Stimulated activated CD4-positive, alpha-beta T cell treated with anti-CD3 and anti-CD28 coated beads, TNF-alpha, amount 100 ng/mL, for 1 hour (primary cell): ENCODE measurements around the gene UNC13B.

Experiments
- DNase-seq, 3 donors: peaks; one replicate each; pipeline ENCODE4 v3.0.0-alpha.2; 2020; ENCODE audit warnings: low read depth in 3 of 3, low spot score in 1 of 3

Gene UNC13B

DNA sequence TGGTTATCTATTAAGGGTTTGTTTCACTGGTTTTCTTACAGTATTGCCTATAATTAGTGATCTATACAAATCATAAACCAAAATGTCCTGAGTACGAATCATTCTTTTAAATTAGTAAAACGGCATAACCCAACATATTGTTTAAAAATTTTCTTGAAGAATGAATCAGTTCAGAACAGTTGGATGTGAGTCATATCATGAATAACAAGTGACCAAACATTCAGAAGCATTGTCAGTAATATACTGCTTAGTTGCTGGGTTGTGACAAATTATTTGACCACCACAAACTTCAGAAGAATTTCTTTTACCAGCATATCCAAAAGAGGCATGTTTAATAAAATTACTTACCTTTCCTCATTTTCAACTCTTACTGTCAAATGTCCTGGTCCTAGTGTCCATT, 111.2 kb downstream of the UNC13B start:
- no peak for DNase-seq

DNA sequence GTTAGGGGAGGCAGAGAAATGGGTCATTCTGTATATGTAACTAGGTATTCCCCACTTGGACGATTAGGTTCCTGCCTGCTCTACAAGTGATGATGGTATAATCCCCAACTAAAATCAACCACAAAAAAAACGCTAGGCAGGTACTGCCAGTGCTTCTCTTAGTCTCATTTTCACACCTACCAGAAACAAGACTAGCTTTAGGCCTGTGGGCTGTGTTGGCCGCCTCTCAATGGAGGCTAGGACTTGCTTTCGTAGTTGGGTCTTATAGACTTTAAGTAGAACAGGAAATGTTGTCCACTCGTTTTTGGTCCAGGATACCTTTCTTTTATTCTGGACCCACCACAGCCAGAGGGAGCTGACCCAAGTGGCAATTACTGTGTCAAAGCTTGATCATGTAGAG, 111.8 kb downstream of the UNC13B start:
- no peak for DNase-seq

DNA sequence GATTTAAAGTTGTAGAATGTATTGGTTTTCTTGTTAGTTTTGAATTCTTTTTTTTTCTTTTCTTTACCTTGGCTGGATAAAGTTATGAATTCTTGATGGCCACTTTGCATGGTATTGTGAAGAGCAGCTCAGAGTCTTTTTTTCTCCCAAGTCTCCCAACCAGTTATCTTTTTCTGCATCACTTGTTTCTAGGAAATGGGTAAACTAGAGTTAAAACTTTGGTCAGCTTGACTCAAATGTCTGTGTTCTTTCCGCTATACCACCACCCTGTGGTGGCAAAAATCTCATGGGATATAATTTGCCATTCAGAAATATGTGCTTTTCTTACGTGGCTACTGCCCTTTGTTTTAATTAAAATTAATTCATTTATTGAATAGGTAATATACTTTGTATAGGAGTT, 113.2 kb downstream of the UNC13B start:
- DNase-seq = no peak

DNA sequence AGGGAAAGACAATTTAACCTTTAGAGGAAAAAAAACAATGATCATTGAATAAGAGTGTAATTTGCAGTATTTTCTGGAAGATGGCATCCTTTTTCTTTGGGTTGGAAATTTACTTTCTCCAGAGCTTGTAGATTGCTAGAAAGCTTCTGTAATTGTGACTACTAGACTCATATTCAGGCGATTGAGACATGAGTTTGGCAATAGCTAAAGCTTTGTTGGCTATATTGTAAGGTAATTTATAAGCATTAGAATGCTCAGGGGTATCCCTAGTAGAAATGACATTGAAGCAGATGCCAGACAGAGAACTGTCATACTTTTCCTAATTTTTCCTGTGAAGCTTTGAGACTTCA, 115.3 kb downstream of the UNC13B start:
- no peak for DNase-seq

DNA sequence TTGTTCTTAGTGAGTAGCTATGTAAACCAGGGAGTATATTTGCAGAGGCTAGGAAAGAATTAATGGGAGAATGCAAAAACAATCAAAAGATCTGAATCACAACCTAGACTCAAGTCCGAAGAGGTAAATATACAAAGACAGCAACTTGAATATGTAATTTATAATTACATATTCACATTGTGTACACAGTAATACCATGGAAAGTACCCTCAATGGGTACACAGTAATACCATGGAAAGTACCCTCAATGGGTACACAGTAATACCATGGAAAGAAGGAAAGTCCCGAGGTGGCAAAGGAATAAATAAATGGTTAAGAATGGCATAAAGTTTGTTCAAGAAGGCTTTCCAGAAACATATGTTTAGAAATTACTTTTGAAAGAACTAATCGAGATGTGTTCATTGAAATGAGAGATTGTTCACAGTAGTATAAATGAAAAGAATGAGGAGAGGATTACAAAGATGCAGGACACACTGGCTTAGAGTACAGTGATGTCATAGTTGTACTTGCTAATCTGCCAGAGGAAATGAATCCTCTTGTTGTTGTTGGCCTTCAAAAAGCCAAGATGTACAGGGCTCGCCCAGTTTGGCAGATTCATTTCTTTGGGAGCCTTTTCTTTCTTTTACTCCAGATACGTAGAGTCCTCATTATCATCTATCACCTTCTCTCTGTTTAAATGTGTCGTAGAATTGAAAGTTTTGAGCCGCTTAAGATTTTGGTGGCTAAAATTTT, 116.0 kb downstream of the UNC13B start:
- DNase-seq = no peak

DNA sequence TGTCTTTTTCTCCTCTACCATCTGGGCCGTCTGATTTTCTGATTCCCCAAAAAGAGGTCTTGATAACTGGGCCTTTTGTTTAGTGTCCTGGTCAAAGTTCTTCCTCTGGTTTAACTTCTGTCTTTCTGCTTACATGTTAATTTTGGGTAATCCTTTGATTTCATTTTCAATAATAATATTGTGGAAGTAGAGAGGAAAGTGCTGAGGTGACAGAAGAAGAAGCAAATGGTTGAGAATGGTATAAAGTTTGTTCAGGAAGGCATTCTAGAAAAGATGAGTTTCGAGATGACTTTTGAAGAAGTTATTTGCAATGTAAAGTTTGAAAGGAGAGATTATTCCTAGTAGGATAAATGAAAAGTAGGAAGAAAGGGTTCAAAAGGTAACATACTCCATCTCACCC, 118.1 kb downstream of the UNC13B start:
- no peak for DNase-seq

DNA sequence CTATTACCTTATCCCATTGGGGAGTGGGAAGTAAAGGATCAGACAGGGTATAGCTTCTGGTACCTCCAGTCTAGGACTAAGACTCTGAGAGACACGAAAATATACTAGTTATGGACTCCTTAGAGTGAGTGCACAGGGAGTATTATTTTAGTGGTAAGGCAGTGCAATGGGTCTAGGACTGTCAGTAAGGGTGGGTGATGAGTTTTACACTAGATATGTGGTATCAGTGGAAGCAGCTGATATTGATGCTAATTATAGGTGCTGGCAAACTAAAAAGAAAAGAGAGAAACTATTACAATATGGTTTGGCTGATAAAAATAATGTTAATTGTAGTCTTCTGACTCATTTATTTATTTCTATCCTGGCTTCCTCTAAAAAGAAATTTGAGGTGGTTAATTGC, 118.6 kb downstream of the UNC13B start:
- DNase-seq = no peak

DNA sequence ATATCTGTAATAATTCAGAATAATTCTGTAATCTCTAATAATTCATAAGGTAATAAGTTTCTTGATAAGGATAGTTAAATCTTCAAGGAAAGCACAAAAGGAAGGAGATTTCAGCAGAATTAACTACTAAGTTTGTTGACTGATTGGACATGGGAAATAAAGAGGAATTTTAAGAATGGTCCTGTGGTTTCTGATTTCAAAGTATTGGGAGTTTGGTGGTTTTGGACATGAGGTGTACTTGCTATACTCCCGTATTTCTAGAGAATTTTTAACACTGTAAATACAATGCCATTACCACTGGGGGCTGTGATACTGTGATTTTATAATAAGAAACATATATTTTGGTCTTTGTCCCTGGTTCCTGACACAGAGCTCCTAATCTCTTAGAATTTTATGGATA, 123.9 kb downstream of the UNC13B start:
- no peak for DNase-seq

DNA sequence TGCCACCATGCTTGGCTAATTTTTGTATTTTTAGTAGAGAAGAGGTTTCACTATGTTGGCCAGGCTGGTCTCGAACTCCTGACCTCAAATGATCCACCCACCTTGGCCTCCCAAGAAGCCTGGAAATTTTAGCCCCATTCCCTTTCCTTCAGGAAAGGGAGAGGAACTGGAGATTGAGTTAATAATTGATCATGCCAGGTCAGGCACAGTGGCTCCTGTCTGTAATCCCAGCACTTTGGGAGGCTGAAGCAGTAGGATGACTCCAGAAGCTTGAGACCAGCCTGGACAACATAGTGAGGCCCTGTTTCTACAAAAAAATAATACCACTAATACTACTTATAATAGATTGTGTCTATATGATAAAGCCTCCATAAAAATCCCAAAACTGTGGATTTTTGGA, 124.6 kb downstream of the UNC13B start:
- no peak for DNase-seq

DNA sequence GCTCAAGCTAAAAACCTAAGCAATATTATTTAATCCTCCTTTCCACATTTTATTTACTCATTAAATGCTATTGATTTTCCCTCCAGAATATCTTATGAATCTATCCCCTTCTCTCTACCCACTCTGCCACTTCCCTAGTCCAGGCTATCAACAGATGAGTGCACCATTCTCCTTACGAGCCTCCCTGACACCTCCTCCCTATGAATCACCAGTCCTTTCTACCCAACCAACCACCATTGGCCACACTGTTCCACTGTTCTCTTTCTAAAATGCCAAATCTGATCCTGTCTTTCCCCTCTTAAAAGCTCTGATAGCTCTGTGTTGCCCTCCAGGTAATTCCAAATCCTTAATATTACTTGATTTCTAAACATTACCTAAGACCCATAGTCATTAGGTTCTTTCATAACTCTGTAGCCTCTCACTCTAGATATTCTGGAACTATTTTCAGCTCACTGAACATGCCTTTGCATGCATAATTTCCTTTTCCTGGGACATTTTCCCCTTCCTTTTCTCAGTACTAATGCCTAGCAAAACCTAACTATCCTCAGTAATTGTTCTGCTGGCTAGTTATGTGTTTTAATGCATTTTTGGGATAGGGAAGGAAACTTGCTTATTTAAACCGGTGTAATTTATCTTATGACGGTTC, 126.3 kb downstream of the UNC13B start:
- no peak for DNase-seq

DNA sequence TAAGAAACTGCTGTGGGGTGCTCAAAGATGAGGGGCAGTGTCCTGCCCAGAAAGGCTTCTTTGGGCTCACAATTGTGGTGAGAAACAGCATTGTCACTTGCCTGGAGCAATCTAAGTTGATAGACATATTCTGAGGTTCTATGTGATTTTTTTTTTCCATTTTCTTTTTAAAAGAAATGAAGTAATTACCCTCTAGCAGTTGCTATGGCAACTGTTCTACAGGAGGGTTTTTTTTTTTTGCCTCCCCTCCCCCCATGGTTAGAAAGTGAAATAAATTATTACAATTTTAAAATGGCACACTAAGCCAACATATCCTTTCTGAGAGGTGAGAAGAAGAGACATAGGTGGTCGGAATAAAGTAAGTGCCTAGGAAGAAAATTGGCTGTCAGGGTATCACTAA, 127.0 kb downstream of the UNC13B start:
- DNase-seq = no peak

DNA sequence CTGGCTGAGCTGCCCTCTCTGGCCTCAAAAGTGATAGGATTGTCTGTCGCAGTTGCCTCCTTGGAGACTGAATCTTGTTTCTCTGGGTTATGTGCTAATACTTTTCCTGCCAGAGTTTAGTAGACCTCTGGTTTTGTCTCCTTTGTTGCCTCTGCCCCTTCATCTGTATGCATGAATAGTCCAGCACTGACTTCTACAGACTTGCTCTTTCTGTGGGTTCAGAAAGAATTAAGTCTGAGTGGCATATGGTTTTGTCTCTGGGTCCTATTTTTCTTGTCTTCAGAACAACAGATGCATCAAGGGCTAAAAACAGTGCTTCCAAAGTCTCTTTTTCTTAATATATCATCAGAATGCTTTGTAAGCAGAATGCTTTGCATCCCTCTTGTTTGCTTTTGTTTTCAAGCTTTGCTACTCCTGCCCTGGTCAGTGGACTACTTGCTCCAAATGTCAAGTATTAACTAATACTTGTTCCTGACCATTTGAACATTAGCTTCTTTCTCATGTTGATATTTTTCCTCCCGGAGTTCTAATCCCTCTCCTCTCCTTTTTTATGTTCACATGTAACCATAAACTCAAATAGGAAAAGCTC, 131.7 kb downstream of the UNC13B start:
- DNase-seq = no peak

DNA sequence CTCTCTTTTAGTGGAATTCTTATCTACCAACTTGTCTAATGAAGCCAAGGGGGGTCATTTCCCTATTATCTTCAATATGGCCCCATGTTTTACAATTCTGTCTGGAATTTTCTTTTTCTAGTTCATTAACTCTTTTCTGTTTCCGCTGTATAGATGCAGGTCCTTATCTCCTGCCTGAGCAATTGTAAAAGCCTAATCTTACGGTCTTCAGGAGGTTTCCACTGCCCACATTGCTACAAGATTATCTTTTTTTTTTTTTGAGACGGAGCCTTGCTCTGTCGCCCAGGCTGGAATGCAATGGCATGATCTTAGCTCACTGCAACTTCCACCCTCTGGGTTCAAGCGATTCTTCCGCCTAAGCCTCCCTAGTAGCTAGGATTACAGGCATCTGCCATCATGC, 132.3 kb downstream of the UNC13B start:
- no peak for DNase-seq

DNA sequence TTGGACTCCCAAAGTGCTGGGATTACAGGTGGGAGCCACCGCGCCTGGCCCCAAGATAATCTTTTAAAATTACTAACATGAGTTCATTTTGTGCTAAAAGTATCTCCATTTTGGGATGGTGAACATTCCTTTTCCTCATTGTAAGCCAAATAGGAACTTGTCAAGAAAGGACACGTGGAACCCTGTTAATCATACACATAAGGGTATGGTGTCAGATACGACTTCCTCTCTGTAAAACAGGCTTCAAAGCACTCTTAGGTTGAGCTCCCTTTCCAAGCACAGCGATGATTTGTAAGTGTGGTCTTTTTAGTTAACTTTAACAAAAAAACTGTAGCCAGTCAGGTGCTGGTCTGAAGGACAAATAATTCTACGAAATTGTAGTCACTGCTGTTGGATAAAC, 132.7 kb downstream of the UNC13B start:
- no peak for DNase-seq

DNA sequence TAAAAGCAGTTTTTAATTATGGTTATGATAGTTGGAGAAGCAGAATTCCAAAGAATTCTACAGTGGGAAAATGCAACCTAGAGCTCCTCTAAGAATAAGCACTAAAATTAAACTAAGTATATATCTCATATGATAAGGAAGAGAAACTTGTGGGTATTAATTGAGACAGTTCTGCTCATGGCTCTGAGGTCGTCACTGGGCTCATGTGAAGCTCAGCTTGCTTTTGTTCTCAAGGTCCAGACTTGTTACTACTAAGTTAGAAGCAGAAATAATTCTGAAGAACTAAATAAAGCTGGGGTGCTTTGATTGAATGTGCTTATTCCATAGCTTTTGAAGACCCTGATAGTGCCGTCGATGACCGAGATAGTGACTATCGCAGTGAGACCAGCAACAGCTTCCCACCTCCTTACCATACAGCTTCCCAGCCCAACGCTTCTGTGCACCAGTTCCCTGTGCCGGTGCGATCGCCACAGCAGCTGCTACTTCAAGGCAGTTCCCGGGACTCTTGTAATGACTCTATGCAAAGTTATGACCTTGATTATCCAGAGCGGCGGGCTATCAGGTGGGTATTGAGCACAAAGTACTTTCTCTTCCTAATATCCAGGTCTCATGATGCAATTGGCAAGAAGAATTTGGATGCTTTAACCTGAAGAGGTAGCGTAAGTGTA, 133.7 kb downstream of the UNC13B start:
- DNase-seq = no peak

DNA sequence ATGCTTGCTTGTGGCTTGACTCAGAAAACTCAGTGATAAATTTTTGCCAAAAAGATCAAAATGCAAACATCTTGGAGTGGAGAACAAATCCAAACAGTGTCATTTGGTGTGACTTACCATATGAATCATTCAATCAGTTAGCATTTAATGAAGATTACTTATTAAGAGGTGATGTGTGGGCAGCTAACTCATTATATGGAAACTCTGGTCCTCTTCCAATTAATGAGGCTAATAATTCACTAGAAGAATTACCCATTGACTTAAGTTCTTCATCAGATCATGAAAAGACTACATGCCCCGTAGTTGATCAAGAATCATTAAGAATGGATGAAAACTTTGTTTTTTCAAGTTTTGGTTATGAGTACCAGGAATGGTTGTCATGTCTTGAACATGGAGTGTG, 141.8 kb downstream of the UNC13B start:
- DNase-seq = no peak

DNA sequence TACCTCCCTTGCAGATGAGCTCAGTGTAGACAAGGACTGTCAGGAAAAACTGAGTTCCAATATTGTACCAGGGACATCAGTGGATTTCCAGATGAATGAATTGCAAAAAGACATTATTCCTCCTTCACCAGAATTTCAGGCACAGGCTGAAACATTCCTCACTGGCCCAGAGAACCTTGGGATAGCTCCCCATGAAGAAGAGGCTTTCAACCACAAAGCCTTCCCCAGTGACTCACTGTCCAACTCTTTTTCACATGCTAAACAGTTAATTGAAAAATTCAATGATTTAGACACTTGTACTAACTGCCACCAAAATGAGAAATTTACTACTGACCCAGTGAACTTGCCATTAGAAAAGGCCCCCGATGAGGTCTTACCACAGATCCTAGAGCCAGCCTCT, 144.5 kb downstream of the UNC13B start:
- DNase-seq = no peak

DNA sequence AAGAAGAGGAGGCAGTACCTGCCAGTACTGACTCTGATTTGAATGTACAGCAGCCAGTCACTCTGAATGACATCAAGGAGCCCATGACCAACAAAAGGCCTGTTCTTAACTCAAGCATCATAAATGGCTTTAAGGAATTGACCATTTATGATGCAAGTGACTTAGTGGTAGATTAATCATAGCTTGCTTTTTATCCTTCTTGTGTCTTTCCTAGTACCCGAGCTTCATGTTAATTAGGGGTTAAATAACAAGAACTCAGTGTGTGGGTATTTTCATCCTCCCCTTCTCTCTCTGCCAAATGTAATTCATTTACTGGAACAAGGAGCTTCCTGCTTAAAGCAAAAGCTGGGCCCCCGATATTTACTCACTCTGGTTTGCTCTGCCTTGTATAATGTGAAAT, 146.5 kb downstream of the UNC13B start:
- no peak for DNase-seq

DNA sequence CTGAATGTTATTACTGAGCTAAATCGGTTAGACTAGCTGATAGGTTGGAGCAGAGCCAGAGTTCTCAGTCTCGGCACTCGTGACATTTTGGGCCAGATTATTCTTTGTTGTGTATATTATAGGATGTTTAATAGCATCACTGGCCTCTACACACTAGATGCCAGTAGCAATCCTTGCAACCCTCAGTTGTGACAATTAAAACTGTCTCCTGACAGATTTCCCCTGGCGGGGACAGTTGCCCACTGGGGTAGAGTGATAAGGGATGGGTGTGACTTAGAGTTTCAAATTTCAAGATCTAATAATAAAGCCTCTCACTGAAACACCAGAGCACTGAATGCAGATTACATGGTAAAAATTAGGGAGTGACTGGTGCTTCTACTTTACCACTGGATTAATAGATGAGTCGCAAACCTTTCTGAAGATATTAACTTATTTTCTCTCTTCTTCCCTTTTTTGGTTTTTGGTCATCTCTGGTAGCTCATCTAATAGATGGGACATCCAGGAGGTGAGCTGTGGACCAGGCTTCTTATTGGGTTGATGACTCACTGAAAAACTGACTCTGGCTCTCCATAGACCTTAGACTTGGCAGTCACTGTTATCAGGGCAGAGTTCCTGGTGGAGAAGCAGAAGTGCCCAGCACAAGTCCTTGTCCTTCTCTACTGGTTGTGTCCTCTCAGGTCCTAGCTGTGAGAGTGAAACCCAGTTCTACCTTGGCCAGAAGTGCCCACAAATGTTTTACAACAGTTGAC, 150.3 kb downstream of the UNC13B start:
- DNase-seq = no peak

DNA sequence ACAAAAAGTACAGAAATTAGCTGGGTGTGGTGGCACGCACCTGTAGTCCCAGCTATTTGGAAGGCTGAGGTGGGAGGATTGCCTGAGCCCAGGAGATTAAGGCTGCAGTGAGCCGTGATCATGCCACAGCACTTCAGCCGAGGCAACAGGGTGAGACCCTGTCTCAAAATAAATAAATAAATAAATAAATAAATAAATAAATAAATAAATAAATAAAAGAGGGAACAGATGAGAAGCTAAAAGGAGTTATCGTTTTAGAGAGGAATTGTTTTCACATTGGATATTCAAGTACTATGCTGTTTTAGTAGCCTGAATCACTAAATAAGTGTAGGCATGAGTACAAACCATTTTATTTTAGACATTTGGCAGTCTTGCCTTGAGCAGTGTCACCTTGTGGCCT, 151.7 kb downstream of the UNC13B start:
- no peak for DNase-seq

DNA sequence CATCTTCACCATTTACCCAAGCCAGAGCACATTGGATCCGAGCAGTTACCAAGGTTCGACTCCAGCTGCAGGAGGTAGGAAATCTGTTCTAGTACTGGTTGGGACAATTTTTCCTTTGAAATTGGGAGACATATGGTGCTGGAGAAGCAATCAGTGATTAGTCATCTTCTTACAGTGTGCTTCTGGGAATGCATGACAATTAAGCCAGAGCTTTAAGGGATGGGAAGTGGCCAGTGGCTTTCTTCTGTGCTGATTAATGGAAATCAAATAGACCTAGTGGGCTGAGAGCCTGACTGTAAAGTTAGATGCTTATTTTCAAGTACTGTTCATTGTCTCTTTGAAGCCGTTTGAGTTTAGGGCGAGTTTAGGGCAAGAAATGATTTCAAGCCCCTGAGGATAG, 152.1 kb downstream of the UNC13B start:
- DNase-seq = no peak

DNA sequence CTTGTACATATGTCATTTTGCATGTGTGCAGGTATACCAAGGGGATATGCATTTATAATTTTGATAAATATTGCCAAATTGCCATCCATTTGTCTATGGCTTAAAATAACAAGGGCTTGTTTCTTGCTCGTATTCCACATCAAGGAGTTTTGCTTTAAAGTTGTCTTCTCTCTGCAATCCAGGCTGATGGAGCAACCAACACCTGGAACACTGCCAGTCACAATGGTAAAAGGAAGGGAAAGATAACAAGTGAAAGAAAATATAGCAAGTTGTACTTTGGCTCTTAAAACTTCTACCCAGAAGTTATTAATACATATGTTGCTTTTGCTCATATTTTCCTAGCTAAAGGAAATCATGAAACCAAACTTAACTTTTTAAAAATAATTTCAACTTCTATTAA, 156.9 kb downstream of the UNC13B start:
- no peak for DNase-seq
